ENCODE results near the gene PRIM1. TPM values are rescaled to one million over a fixed set of nuclear protein-coding genes. Genes with fewer than 3 reads are reported as not detected.

PRIM1 gene
- total and polyA plus RNA-seq, 2 of the 13 experiments (the other 11 are each of a cell fraction or from before 2014, with no cell fraction given) = 30.0 to 47.3 TPM

GRCh38 chr12:56751712-56752598 lies at the start of gene PRIM1 (continued):
- no peak for TF ChIP-seq SKI (IDR thresholded peaks at IDR 0.05; ENCODE audit: partially characterized antibody)
- TF ChIP-seq ZNF563 (CRISPR knock-in tag; IDR thresholded peaks at IDR 0.05) = peak; percentile 82
- no peak for TF ChIP-seq ZBTB14 (CRISPR knock-in tag; IDR thresholded peaks at IDR 0.05)
- no peak for TF ChIP-seq ARHGAP35 (CRISPR knock-in tag; IDR thresholded peaks at IDR 0.05; ENCODE audit: borderline replicate concordance)
- peak; percentile 60; the same call in 1 of the 2 replicates for TF ChIP-seq KAT8 (CRISPR knock-in tag; IDR thresholded peaks at IDR 0.05)
- no peak for TF ChIP-seq MTF2 (CRISPR knock-in tag; IDR thresholded peaks at IDR 0.05; ENCODE audit: borderline replicate concordance)
- no peak for TF ChIP-seq MTF1 (CRISPR knock-in tag; IDR thresholded peaks at IDR 0.05)
- TF ChIP-seq EP300 (IDR thresholded peaks at IDR 0.05; ENCODE audit: low read depth in 2 of 2, low read length in 2 of 2) = 0 out of 4 replicates have a peak, but pooled peaks of 1 of the 2 experiments have one; percentile 19
- no peak for TF ChIP-seq EP300 (CRISPR knock-in tag; IDR thresholded peaks at IDR 0.05; ENCODE audit: borderline replicate concordance)
- no peak for TF ChIP-seq CENPBD1 (CRISPR knock-in tag; IDR thresholded peaks at IDR 0.05; ENCODE audit: borderline replicate concordance, low read depth)
- TF ChIP-seq ZNF761 (CRISPR knock-in tag; conservative IDR thresholded peaks at IDR 0.05) = no peak; the same call in 1 of the 2 replicates
- peak; percentile 64; the same call in 1 of the 2 replicates for TF ChIP-seq MYC (CRISPR knock-in tag; IDR thresholded peaks at IDR 0.05; ENCODE audit: borderline replicate concordance)
- TF ChIP-seq ZNF703 (CRISPR knock-in tag; IDR thresholded peaks at IDR 0.05; ENCODE audit: borderline replicate concordance) = no peak
- TF ChIP-seq ZNF576 (CRISPR knock-in tag; IDR thresholded peaks at IDR 0.05) = no peak
- no peak for TF ChIP-seq ZNF510 (CRISPR knock-in tag; IDR thresholded peaks at IDR 0.05; ENCODE audit: low read depth)
- TF ChIP-seq XRCC5 (optimal IDR thresholded peaks at IDR 0.05; ENCODE audit: low read length) = no peak
- TF ChIP-seq TEAD3 (CRISPR knock-in tag; optimal IDR thresholded peaks at IDR 0.05; ENCODE audit: borderline replicate concordance) = peak; percentile 22
- no peak for TF ChIP-seq ZNF747 (CRISPR knock-in tag; IDR thresholded peaks at IDR 0.05; ENCODE audit: borderline replicate concordance)
- no peak for TF ChIP-seq LCORL (IDR thresholded peaks at IDR 0.05)
- TF ChIP-seq LCORL (CRISPR knock-in tag; IDR thresholded peaks at IDR 0.05) = no peak
- no peak for TF ChIP-seq BATF2 (CRISPR knock-in tag; IDR thresholded peaks at IDR 0.05)
- no peak for TF ChIP-seq MATR3 (CRISPR knock-in tag; IDR thresholded peaks at IDR 0.05)
- TF ChIP-seq ZNF382 (CRISPR knock-in tag; IDR thresholded peaks at IDR 0.05; ENCODE audit: borderline replicate concordance) = no peak
- peak; percentile 34; the same call in 1 of the 2 replicates for TF ChIP-seq NCOR1 (IDR thresholded peaks at IDR 0.05; ENCODE audit: borderline replicate concordance, low read length)
- TF ChIP-seq POGZ (CRISPR knock-in tag; IDR thresholded peaks at IDR 0.05) = peak; percentile 25; the same call in 1 of the 2 replicates
- 0 out of 2 replicates have a peak, but pooled peaks have one; percentile 12 for TF ChIP-seq ZNF879 (CRISPR knock-in tag; IDR thresholded peaks at IDR 0.05)
